AG04450 (cell line): ENCODE measurements around the gene C6orf15. TPM values are rescaled to one million over a fixed set of nuclear protein-coding genes. Genes with fewer than 3 reads are reported as not detected.

Source experiments
- CTCF ChIA-PET: fragments of 300-600, 350-600 bp; formaldehyde crosslinking; extraction: SDS; loops from one replicate; lab custom pipeline; 2022; ENCODE audit warnings: antibody characterized with exemption, inconsistent platforms; lab: Charles Lee
- POLR2A ChIA-PET: fragments of 350-600 bp; formaldehyde crosslinking; extraction: SDS; loops from one replicate; lab custom pipeline; 2021; ENCODE audit warnings: antibody characterized with exemption, inconsistent platforms; lab: Yijun Ruan, JAX
- DNase-seq: peaks from one replicate; pipeline ENCODE4 v3.0.0-alpha.2; 2011; ENCODE audit warnings: low read depth, low spot score
- H3K27ac ChIP-seq: one replicate; pipeline ENCODE4 v1.5.1; 2012; ENCODE audit warnings: low read depth, low read length, control low read depth
- H3K27me3 ChIP-seq: one replicate; pipeline ENCODE4 v1.6.0; 2012; ENCODE audit warnings: low read length; ENCODE audit not compliant: control insufficient read depth, insufficient read depth
- H3K4me3 ChIP-seq: 2 replicates; pipeline ENCODE4 v1.5.1; 2011; ENCODE audit warnings: mild to moderate bottlenecking, low read depth, low read length, control low read depth
- H3K9me3 ChIP-seq: 2 replicates; pipeline ENCODE4 v1.5.1; 2012; ENCODE audit warnings: low read length; ENCODE audit not compliant: control insufficient read depth, insufficient read depth
- polyA minus RNA-seq: library from RNA; depleted of rRNA, polyadenylated mRNA; stranded (reverse); fragments of >200 nt; gene quantifications from 2 replicates; pipeline ENCODE4 v1.2.3, GENCODE V29; 2011; rRNA and poly(A)+ RNA removed
- polyA plus RNA-seq: library from polyadenylated mRNA; depleted of rRNA; stranded (reverse); fragments of >200 nt; gene quantifications from 2 replicates; pipeline ENCODE4 v1.2.3, GENCODE V29; 2011; rRNA removed
- TF ChIP-seq, protein P1 (sequence below): IDR thresholded peaks from 2 replicates; pipeline ENCODE4 v1.5.1; 2011; ENCODE audit warnings: low read depth, low read length, control low read depth, inconsistent platforms

C6orf15 gene
- polyA plus RNA-seq (not detected in 2 replicates), polyA minus RNA-seq (not detected in 2 replicates)

DNA sequence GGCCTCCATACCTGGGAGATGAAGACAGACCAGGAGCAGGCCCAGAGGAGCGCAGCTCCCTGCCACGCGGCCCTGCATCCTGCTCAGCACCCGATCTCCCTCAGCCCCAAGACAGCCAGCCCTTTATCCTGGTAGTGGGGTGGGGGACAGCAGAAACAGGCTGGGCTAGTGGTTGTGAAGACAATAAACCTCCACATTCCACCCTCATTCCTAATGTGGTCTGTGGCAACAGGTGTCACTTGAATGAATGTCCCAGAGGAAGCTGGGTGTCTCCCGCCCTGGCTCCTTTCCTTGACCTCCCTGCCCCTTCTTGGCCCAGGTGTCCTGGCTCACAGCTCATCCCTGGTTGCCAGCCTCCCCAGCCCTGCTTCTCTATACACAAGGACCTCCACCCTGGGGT is at the start of gene C6orf15:
TSS of gene C6orf15 (minus strand) at position 98 of the 400 bp plus-strand sequence. CDS start at position 78, 20 bp downstream.
- no peak within 1 kb of the TSS for H3K4me3 ChIP-seq
- DNase-seq, result no peak
- TF ChIP-seq, protein P1, sequence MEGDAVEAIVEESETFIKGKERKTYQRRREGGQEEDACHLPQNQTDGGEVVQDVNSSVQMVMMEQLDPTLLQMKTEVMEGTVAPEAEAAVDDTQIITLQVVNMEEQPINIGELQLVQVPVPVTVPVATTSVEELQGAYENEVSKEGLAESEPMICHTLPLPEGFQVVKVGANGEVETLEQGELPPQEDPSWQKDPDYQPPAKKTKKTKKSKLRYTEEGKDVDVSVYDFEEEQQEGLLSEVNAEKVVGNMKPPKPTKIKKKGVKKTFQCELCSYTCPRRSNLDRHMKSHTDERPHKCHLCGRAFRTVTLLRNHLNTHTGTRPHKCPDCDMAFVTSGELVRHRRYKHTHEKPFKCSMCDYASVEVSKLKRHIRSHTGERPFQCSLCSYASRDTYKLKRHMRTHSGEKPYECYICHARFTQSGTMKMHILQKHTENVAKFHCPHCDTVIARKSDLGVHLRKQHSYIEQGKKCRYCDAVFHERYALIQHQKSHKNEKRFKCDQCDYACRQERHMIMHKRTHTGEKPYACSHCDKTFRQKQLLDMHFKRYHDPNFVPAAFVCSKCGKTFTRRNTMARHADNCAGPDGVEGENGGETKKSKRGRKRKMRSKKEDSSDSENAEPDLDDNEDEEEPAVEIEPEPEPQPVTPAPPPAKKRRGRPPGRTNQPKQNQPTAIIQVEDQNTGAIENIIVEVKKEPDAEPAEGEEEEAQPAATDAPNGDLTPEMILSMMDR, result no peak
- no peaks in the 10 kb centered on the region; the same call in 1 of the 2 replicates for H3K9me3 ChIP-seq
- no peak within 1 kb of the TSS for H3K27ac ChIP-seq
- ChIA-PET CTCF (no interaction called here), POLR2A (interaction anchor here (0.6 kb wide), 1 partner anchor 12 kb away, joined by 3 read pairs; no protein-coding TSS in a partner anchor)
- H3K27me3 ChIP-seq, result peaks cover 22% of the 10 kb centered on the region

DNA sequence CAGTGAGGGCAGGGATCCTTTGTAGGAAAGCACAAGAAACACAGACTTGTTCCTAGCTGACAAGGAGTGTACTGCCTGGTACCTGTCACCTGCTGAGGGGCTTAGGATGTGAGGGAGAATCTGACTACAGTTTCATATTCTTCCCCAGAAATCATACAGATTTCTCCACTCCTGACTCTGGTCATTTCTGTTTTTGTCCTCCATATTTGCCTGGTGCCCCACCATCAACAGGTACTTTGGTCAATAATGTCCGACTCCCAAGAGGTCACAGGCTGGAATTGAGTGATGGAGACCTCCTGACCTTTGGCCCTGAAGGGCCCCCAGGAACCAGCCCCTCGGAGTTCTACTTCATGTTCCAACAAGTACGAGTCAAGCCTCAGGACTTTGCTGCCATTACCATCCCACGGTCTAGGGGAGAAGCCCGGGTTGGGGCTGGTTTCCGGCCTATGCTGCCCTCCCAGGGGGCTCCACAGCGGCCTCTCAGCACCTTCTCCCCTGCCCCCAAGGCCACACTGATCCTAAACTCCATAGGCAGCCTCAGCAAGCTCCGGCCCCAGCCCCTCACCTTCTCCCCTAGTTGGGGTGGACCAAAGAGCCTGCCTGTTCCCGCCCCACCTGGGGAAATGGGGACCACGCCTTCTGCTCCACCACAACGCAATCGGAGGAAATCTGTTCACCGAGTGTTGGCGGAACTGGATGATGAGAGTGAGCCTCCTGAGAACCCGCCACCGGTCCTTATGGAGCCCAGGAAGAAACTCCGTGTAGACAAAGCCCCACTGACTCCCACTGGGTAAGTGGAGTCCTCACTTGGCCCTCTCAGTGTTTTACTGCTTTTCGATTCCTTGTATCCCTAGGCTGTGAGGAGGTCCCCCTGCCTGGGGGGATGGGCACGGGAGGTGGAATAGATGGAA is 49.1 kb upstream of the C6orf15 start:
- DNase-seq, result no peak
- TF ChIP-seq, protein P1, result no peak
- Histone ChIP-seq H3K27ac (no peak overlapping the region), H3K9me3 (no peaks in the 10 kb centered on the region), H3K27me3 (no peaks in the 10 kb centered on the region), H3K4me3 (no peak overlapping the region)
- CTCF ChIA-PET, result interaction anchor here (1.5 kb wide), 1 partner anchor 33 kb away, joined by 3 read pairs; no protein-coding TSS in a partner anchor
- POLR2A ChIA-PET, result no interaction called here

DNA sequence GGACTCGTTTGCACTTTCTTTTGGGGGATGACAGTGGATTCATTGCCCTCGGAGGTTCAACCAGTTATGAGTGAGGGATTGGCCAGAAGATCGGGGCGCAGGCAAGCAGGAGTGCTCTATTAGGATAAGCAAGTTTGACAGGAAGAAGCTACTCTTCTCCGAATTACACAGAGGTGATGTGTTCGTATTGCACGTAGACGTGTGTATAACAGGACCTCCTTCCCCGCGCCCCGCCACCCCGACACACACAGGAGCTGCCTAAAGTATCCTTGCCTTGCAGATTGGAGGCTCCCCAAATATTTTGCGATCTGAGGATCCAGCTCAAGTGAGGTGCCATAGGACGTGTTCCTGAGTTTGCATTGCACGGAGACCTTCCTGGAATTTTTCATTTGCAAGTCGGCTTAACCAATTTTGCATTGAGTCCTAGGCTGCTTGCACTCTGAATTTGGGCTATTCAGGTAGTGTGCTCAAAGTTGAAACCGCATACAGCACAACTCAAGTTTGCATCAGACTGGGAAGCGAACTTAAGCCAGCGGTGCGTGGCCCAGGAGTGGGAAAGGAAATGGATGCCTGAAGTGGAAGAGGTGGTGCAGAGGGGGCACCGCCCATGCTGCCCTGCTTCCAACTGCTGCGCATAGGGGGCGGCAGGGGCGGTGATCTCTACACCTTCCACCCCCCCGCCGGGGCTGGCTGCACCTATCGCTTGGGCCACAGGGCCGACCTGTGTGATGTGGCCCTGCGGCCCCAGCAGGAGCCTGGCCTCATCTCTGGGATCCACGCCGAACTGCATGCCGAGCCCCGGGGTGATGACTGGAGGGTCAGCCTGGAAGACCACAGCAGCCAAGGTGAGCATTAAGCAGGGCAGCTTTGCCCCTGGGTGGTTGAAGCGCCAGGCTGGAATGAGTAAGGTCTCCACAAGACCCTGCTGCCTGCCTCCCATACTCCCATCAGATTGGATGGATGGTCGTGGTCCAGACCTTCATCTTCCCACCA is 46.8 kb upstream of the C6orf15 start:
- peak overlapping the region; percentile 47 for H3K27ac ChIP-seq
- CTCF ChIA-PET, result interaction anchor here (1.0 to 3.2 kb wide), 7 partner anchors 21 to 207 kb away, joined by 3 to 12 read pairs (median 4); partner anchors contain the start of gene PSORS1C2
- no peak for DNase-seq
- H3K27me3 ChIP-seq, result no peaks in the 10 kb centered on the region
- TF ChIP-seq, protein P1, result no peak
- H3K9me3 ChIP-seq, result no peaks in the 10 kb centered on the region
- POLR2A ChIA-PET, result interaction anchor here (0.6 to 1.5 kb wide), 4 partner anchors 20 to 533 kb away, joined by 3 to 4 read pairs (median 4); partner anchors contain the start of gene PSORS1C2
- peak overlapping the region; percentile 81 for H3K4me3 ChIP-seq

DNA sequence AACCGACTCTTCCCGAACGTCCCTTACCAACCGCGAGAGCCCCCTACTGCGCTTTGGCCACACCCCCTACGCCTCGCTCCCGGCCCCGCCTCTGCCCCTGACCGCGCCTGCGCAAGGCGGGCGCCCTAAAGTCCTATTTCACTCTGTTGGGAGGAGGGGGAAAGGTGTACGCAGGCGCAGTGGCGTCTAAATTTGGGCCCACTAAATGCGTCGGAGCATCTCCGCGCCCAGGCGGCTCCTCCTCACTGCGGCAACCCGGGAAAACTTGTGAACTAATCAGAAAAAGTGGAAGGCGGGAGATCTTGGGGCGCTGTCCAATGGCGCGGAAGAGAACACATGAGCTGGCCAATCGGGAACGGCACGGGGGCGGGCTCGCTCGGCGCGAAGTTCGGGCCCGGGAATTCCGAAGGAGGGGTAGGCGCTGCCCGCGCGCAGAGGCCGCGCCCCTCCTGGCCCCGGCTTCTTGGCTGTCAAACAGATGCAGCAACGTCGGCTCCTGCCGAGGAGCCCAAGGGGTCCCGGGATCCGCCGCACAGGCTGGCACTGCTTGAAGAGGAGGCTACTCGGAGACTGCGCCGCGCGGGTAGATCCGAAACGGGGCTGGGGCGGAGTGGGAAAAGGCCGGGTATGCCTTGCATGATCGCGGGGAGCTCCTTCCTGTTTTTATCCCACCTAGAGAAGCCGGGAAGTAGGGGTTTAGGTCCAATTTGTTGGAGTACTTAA is 45.9 kb upstream of the C6orf15 start, which contains the start of gene TCF19:
TSS of gene TCF19 (plus strand) at position 450 of the 723 bp plus-strand sequence. CDS start 881 bp downstream, outside the sequence.
- H3K4me3 ChIP-seq, result peak within 1 kb of the TSS; percentile 82
- TF ChIP-seq, protein P1, result no peak
- H3K27ac ChIP-seq, result peak within 1 kb of the TSS; percentile 47
- ChIA-PET POLR2A (interaction anchor here (0.6 to 1.5 kb wide), 4 partner anchors 19 to 532 kb away, joined by 3 to 4 read pairs (median 4); partner anchors contain the start of gene PSORS1C2), CTCF (interaction anchor here (1.0 to 3.2 kb wide), 7 partner anchors 20 to 208 kb away, joined by 3 to 12 read pairs (median 4); partner anchors contain the start of gene PSORS1C2)
- DNase-seq, result peak; percentile 98
- no peaks in the 10 kb centered on the region for H3K27me3 ChIP-seq
- H3K9me3 ChIP-seq, result no peaks in the 10 kb centered on the region
